Peyer's patch (tissue), 4 donors: ENCODE measurements around the gene L3MBTL4. TPM values are rescaled to one million over a fixed set of nuclear protein-coding genes. Genes with fewer than 3 reads are reported as not detected.

Source experiments
- DNase-seq, 3 donors: peaks; one replicate each; pipeline ENCODE4 v3.0.0-alpha.2; 2017 to 2019
- H3K27ac ChIP-seq, 4 donors: fragments of 200-600 bp; sonication (generic); one replicate each; pipeline ENCODE4 v1.5.1; 2016 to 2019
- H3K27me3 ChIP-seq, 2 donors: fragments of 200-600 bp; sonication (generic); one replicate each; pipeline ENCODE4 v1.5.1; 2019
- H3K36me3 ChIP-seq, 3 donors: fragments of 200-600 bp; sonication (generic); one replicate each; pipeline ENCODE4 v1.5.1; 2016 to 2019
- H3K4me1 ChIP-seq, 4 donors: fragments of 200-600 bp; sonication (generic); one replicate each; pipeline ENCODE4 v1.5.1; 2016 to 2019
- H3K4me3 ChIP-seq, 4 donors: fragments of 200-600 bp; sonication (generic); 1 replicate in 3 of 4; 2 replicates in 1 of 4; pipeline ENCODE4 v1.5.1; 2016 to 2019; ENCODE audit warnings: mild to moderate bottlenecking in 1 of 4
- H3K9me3 ChIP-seq, 4 donors: fragments of 200-600 bp; sonication (generic); one replicate each; pipeline ENCODE4 v1.5.1; 2016 to 2019; ENCODE audit warnings: mild to moderate bottlenecking in 1 of 4
- POLR2A ChIP-seq, 2 donors: fragments of 450-650 bp; IDR thresholded peaks; one replicate each; pipeline ENCODE4 v1.5.1; 2017; ENCODE audit warnings: antibody characterized with exemption in 2 of 2, mild to moderate bottlenecking in 2 of 2, moderate library complexity in 2 of 2
- total RNA-seq, 4 donors: library from RNA; depleted of rRNA; stranded (reverse); fragments of >200 nt; gene quantifications; one replicate each; pipeline ENCODE4 v1.1.0, GENCODE V29; 2016
- TF ChIP-seq, protein P1 (sequence below), 6 experiments: fragments of 450-650 bp in 4 of 6; fragments of 200-600 bp in 2 of 6; sonication (generic) in 1 of 6; IDR thresholded peaks; one replicate each; pipeline ENCODE4 v1.5.1; 2017 to 2019; ENCODE audit warnings: antibody characterized with exemption in 6 of 6, mild to moderate bottlenecking in 3 of 6, moderate library complexity in 1 of 6

L3MBTL4 gene
- total RNA-seq, 4 donors from 2014 or later, result 6.5 to 25.6 (median 13.7) TPM

GRCh38 chr18:6039055-6039454 is 375.7 kb downstream of the L3MBTL4 start:
- no peak for DNase-seq
- H3K4me1 ChIP-seq, result no peaks in the 10 kb centered on the region
- TF ChIP-seq, protein P1, sequence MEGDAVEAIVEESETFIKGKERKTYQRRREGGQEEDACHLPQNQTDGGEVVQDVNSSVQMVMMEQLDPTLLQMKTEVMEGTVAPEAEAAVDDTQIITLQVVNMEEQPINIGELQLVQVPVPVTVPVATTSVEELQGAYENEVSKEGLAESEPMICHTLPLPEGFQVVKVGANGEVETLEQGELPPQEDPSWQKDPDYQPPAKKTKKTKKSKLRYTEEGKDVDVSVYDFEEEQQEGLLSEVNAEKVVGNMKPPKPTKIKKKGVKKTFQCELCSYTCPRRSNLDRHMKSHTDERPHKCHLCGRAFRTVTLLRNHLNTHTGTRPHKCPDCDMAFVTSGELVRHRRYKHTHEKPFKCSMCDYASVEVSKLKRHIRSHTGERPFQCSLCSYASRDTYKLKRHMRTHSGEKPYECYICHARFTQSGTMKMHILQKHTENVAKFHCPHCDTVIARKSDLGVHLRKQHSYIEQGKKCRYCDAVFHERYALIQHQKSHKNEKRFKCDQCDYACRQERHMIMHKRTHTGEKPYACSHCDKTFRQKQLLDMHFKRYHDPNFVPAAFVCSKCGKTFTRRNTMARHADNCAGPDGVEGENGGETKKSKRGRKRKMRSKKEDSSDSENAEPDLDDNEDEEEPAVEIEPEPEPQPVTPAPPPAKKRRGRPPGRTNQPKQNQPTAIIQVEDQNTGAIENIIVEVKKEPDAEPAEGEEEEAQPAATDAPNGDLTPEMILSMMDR (IDR thresholded peaks at IDR 0.05), result no peak
- no peak for TF ChIP-seq POLR2A (IDR thresholded peaks at IDR 0.05)
- peaks cover 0 to 6% (median 0%) of the 10 kb centered on the region in 4 donors for H3K9me3 ChIP-seq
- no peaks in the 10 kb centered on the region for H3K27me3 ChIP-seq
- H3K36me3 ChIP-seq, result no peaks in the 10 kb centered on the region
- H3K4me3 ChIP-seq, result no peak overlapping the region
- no peak overlapping the region for H3K27ac ChIP-seq

- DNase-seq, result no peak
- Histone ChIP-seq H3K9me3 (peaks cover 0 to 6% (median 0%) of the 10 kb centered on the region in 4 donors), H3K27me3 (no peaks in the 10 kb centered on the region), H3K4me3 (no peak overlapping the region), H3K27ac (no peak overlapping the region), H3K4me1 (no peaks in the 10 kb centered on the region), H3K36me3 (no peaks in the 10 kb centered on the region)
- TF ChIP-seq, protein P1 (IDR thresholded peaks at IDR 0.05), result no peak
- no peak for TF ChIP-seq POLR2A (IDR thresholded peaks at IDR 0.05)
Observed at GRCh38 chr18:6031442-6031841, 383.3 kb downstream of the L3MBTL4 start.

DNA sequence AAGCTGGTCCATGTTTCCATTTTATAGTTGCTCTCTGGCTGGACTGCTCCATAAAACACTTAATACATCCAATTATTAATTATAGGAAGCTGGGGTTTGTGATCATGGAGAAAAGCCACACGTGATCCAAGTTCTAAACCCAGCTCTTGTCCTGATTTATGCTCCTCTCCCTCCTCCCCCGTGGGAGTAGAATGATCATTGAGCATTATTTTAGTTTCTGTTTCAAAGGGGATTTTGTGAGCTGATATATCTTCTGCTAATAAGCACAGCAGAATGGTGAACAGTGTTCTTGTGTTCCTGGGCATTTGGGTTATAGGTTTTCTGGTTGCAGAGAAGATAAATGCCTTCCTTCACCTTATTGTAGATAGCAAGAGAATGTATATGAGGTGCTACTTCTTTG is 383.7 kb downstream of the L3MBTL4 start:
- H3K4me1 ChIP-seq, result no peaks in the 10 kb centered on the region

DNA sequence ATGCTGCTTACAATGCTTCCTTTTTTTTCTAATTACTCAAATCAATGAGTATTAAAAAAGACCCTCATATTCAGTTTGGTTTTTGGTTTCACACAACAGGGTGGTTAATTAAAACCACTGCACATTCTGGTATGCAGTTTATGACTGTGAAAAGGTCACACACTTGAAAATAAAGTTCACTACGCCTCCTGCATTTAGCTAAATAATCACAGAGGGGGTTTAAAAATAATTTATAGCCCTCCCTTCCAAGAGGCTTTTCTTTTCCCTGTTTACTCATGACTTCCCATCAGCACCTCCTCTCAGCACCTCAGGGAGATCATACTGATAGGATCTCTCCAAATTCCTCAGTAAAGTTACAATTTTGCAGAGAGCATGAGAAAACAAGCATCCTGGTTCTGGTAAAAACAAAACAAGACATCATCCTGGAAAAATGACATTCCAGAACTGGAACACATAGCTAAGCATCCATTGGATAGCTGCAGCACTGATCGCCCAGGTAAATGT is 389.9 kb downstream of the L3MBTL4 start:
- TF ChIP-seq, protein P1 (IDR thresholded peaks at IDR 0.05), result no peak
- no peak for TF ChIP-seq POLR2A (IDR thresholded peaks at IDR 0.05)
- no peak for DNase-seq
- Histone ChIP-seq H3K27ac (no peak overlapping the region), H3K9me3 (no peaks in the 10 kb centered on the region), H3K4me1 (no peaks in the 10 kb centered on the region), H3K27me3 (no peaks in the 10 kb centered on the region), H3K4me3 (no peak overlapping the region), H3K36me3 (no peaks in the 10 kb centered on the region)

More for the DNA sequence above, 383.7 kb downstream of the L3MBTL4 start:
- TF ChIP-seq POLR2A (IDR thresholded peaks at IDR 0.05), result no peak
- TF ChIP-seq, protein P1 (IDR thresholded peaks at IDR 0.05), result no peak
- Histone ChIP-seq H3K9me3 (peaks cover 0 to 3% (median 0%) of the 10 kb centered on the region in 4 donors), H3K27me3 (no peaks in the 10 kb centered on the region), H3K36me3 (no peaks in the 10 kb centered on the region), H3K4me3 (no peak overlapping the region), H3K27ac (no peak overlapping the region)
- DNase-seq, result no peak

GRCh38 chr18:6023551-6023950 is 391.2 kb downstream of the L3MBTL4 start:
- H3K27me3 ChIP-seq, result no peaks in the 10 kb centered on the region
- H3K4me3 ChIP-seq, result no peak overlapping the region
- H3K36me3 ChIP-seq, result no peaks in the 10 kb centered on the region
- no peak overlapping the region for H3K27ac ChIP-seq
- no peaks in the 10 kb centered on the region for H3K9me3 ChIP-seq
- TF ChIP-seq, protein P1 (IDR thresholded peaks at IDR 0.05), result no peak
- no peak for TF ChIP-seq POLR2A (IDR thresholded peaks at IDR 0.05)
- DNase-seq, result no peak
- no peaks in the 10 kb centered on the region for H3K4me1 ChIP-seq

DNA sequence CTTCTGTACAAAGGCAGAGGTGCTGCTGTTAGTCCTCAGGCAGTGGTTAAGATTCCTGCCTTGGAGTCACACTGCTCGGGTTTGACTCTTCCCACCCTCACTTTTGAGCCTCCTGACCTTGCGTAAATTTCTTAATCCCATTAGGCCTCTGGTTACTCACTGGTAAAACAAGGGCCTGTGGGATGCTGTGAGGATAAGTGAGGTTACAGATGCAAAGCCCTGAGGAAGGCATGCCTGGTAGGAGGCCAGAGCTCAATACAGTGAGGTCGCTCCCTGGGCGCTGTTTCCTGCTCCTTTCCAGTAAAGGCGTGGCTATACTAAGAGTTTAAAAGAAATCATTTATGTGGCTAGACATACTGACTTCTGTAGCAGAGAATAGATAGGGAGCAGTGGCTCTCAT is 391.9 kb downstream of the L3MBTL4 start:
- Histone ChIP-seq H3K4me3 (no peak overlapping the region), H3K27me3 (no peaks in the 10 kb centered on the region), H3K27ac (no peak overlapping the region), H3K36me3 (no peaks in the 10 kb centered on the region), H3K9me3 (no peaks in the 10 kb centered on the region), H3K4me1 (no peaks in the 10 kb centered on the region)
- no peak for TF ChIP-seq POLR2A (IDR thresholded peaks at IDR 0.05)
- TF ChIP-seq, protein P1 (IDR thresholded peaks at IDR 0.05), result no peak
- no peak for DNase-seq
